ENCODE measurements around the gene ARL3. TPM values are rescaled to one million over a fixed set of nuclear protein-coding genes. Genes with fewer than 3 reads are reported as not detected.

ARL3 gene
- total and polyA plus RNA-seq, 12 donors: 5.0 to 17.8 (median 13.6) TPM

DNA sequence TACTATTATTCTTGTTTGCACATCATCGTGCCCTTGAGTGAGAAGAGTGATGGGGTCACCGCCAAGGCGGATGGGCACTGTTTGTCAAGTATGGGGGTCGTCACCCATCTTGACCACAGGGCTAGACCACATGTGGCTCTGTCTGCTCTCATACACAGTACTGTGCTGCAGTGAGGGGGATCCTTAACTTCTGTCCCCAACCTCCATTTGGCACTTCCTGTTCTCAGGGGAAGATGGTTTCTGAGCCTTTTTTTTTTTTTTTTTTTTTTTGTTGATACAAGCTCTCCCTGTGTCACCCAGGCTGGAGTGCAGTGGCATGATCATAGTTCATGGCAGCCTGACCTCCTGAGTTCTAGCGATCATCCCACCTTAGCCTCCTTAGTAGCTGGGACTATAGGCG, 43.1 kb upstream of the ARL3 start:
- Histone ChIP-seq H3K36me3 (peaks cover 0 to 10% (median 0%) of the 10 kb centered on the region in 9 donors), H3K27ac (no peak overlapping the region), H3K9me3 (peaks cover 0 to 5% (median 0%) of the 10 kb centered on the region in 11 donors), H3K4me1 (peaks cover 10 to 81% (median 41%) of the 10 kb centered on the region in 9 donors), H3K4me3 (no peak overlapping the region), H3K27me3 (no peaks in the 10 kb centered on the region)
- intact Hi-C loops (cut with DNase I): loop anchor here in 2 of 10 donors (10.0 kb wide), 1 partner anchor 57 kb away; no protein-coding TSS in a partner anchor
- DNase-seq (no peak), ATAC-seq (no peak)
- WGBS, 2 donors: 97 to 98% methylated on average over 6 of the region's 6 CpGs
- no peak for TF ChIP-seq CTCF (IDR thresholded peaks at IDR 0.05)

DNA sequence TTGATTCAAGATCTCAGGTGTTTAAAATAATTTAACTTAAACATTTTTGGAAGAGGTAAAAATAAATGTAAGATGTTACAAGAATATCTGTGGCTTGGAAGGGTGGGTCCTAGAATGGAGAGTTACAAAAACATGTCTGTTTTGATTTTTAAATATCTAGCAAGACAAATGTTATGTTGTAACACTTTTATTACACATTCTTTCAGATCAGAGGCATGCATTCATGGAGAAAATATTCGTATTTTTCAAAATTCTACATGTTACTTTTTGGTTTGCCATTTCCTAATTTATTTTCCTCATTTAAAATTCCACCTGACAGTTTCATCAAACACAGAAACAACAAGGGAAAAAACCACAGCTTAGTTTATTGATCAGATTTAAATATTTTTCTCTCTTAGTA, 39.5 kb upstream of the ARL3 start:
- Histone ChIP-seq H3K4me1 (peaks cover 13 to 62% (median 31%) of the 10 kb centered on the region in 9 donors), H3K27ac (peak overlapping the region in 9 of 10 donors; percentile 18 to 86 (median 71)), H3K4me3 (no peak overlapping the region), H3K36me3 (peaks cover 0 to 17% (median 0%) of the 10 kb centered on the region in 9 donors), H3K9me3 (no peaks in the 10 kb centered on the region), H3K27me3 (no peaks in the 10 kb centered on the region)
- no peak for TF ChIP-seq CTCF (IDR thresholded peaks at IDR 0.05)
- DNase-seq: no peak
- intact Hi-C loops (cut with DNase I): loop anchor here in 7 of 10 donors (2.0 to 10.0 kb wide), 6 partner anchors 49 to 64 kb away; no protein-coding TSS in a partner anchor
- 76 to 80% methylated on average over 1 of the region's 1 CpG for WGBS, 2 donors
- no peak for ATAC-seq

DNA sequence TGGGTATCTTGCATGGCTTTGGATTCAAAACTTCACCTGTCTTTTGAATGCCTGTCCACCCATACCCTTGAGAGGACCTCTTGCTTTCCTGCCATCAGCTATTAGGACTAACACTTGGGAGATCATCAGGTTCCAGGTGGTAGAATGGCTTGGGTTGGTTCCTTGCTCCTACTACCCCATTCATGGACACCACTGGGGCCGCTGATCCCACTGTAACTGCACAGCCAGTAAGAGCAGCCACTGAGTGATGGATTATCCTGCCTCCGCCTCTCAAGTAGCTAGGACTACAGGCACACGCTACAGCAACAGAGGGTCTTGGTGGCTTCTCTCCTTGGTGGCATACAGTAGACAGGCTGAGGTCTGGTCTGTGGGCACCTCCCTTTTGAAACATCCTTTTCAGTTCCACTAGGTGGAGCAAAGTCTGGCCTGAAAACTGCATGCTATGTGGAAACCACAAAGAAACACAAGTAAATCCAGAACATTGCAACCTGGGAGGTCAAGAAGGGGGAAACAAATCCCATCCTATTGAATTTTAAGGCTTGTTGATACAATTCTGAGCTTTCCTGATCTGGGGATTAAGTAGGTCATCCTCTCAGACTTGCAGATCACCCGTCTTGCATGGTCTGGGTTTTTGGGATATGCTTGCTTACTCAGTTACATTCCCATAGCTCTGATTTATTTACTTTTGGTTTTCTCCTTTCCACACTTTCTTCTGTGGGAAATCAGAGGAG, 38.9 kb upstream of the ARL3 start:
- WGBS, 2 donors: 84 to 87% methylated on average over 4 of the region's 4 CpGs
- intact Hi-C loops (cut with DNase I): loop anchor here in 7 of 10 donors (2.0 to 10.0 kb wide), 6 partner anchors 49 to 64 kb away; no protein-coding TSS in a partner anchor
- DNase-seq (peak in 1 of 2 donors; percentile 30), ATAC-seq (peak; percentile 63 to 81 (median 76))
- H3K36me3 ChIP-seq: peaks cover 0 to 17% (median 0%) of the 10 kb centered on the region in 9 donors
- H3K27ac ChIP-seq: peak overlapping the region; percentile 9 to 86 (median 72)
- peak; percentile 33 to 75 (median 59) for TF ChIP-seq CTCF (IDR thresholded peaks at IDR 0.05)
- no peak overlapping the region for H3K4me3 ChIP-seq
- H3K4me1 ChIP-seq: peaks cover 13 to 56% (median 26%) of the 10 kb centered on the region in 9 donors
- no peaks in the 10 kb centered on the region for H3K9me3 ChIP-seq
- H3K27me3 ChIP-seq: no peaks in the 10 kb centered on the region

DNA sequence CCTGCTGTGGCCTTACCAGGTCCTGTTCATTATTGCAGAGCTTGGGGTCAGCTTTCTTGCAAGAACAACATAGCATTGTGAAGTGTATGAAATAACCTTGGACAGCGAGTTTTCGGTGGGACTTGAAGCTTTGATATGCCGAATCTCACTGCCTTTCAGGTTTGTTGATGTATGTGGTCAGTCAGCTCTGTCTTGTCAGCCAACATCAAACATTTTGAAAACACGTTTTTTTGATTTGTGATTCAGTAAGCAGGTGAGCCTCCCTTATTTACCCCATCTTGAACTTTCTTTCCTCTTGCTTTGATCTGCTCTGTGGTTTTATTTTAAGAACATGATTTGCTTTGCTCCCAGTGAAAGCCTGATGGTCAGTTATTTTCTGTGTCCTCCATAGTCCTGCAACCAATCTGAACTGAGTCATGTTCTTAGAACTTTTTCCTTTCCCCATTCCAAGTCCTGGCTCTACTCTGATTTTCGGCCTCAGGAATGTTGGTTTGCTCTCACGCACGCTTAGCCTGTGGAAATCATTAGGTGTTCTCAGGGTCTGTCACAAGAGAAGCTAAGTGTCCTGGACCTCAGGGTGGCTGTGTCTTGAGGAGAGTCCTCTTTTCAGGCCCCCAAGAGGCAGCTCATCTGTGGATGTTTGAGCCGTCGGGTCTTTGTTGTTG, 38.2 kb upstream of the ARL3 start:
- Histone ChIP-seq H3K27me3 (no peaks in the 10 kb centered on the region), H3K36me3 (peaks cover 0 to 21% (median 0%) of the 10 kb centered on the region in 9 donors), H3K9me3 (no peaks in the 10 kb centered on the region), H3K4me1 (peaks cover 13 to 48% (median 26%) of the 10 kb centered on the region in 9 donors), H3K27ac (peak overlapping the region; percentile 2 to 86 (median 72)), H3K4me3 (no peak overlapping the region)
- DNase-seq (no peak), ATAC-seq (peak; percentile 28 to 80 (median 48))
- intact Hi-C loops (cut with DNase I): loop anchor here in 7 of 10 donors (2.0 to 10.0 kb wide), 6 partner anchors 50 to 65 kb away; no protein-coding TSS in a partner anchor
- TF ChIP-seq CTCF (IDR thresholded peaks at IDR 0.05): no peak
- 78 to 89% methylated on average over 9 of the region's 9 CpGs for WGBS, 2 donors

Measured in heart right ventricle (tissue), 16 donors.